Measurements from ENCODE around the gene ATP8B1. TPM values are rescaled to one million over a fixed set of nuclear protein-coding genes. Genes with fewer than 3 reads are reported as not detected.

The ATP8B1 gene
- total RNA-seq, 1 donor from 2014 or later, result 38.7 TPM

DNA sequence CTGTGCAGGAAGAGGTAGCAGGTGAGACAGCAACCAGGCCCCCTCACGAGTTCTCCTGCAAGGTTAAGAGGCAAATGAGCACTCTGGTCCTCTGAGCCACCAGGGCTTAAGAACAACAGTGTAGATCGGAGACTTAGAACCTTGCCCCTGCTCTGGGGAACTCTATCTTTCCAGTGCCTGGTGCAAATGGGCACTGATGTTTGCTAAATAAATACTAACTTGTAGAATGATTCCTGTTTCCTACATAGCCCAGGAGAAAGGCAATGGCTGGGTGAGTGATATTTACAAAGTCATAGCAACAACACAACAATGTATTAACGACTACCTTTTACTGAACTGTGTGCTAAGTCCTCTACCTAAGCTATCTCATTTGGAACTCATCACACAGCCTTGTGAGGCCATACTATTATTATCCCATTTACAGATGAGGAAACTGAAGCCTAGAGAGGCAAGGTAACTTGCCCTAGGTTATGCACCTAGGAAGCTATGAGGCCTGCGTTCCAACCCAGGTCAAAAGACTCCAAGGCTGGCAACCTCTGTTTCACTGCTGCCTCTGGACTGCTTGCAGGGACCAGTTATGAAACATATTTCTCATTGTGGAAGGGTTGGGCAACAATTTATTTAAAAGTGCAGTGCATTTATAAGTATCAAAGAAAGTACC, 4.3 kb downstream of the ATP8B1 start:
- Mint-ChIP-seq H3K27me3 (ENCODE audit: unreplicated experiment) (no peaks in the 10 kb centered on the region), H3K9me3 (ENCODE audit: unreplicated experiment) (peaks cover 3% of the 10 kb centered on the region), H3K36me3 (ENCODE audit: unreplicated experiment) (peaks cover 2% of the 10 kb centered on the region), H3K4me3 (ENCODE audit: unreplicated experiment) (no peak overlapping the region), H3K27ac (ENCODE audit: unreplicated experiment) (peak overlapping the region; percentile 54), H3K4me1 (ENCODE audit: unreplicated experiment) (peaks cover 52% of the 10 kb centered on the region)
- TF ChIP-seq, protein P1, sequence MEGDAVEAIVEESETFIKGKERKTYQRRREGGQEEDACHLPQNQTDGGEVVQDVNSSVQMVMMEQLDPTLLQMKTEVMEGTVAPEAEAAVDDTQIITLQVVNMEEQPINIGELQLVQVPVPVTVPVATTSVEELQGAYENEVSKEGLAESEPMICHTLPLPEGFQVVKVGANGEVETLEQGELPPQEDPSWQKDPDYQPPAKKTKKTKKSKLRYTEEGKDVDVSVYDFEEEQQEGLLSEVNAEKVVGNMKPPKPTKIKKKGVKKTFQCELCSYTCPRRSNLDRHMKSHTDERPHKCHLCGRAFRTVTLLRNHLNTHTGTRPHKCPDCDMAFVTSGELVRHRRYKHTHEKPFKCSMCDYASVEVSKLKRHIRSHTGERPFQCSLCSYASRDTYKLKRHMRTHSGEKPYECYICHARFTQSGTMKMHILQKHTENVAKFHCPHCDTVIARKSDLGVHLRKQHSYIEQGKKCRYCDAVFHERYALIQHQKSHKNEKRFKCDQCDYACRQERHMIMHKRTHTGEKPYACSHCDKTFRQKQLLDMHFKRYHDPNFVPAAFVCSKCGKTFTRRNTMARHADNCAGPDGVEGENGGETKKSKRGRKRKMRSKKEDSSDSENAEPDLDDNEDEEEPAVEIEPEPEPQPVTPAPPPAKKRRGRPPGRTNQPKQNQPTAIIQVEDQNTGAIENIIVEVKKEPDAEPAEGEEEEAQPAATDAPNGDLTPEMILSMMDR (IDR thresholded peaks at IDR 0.05), result no peak
- DNase-seq (ENCODE audit: extremely low spot score, unreplicated experiment), result no peak

DNA sequence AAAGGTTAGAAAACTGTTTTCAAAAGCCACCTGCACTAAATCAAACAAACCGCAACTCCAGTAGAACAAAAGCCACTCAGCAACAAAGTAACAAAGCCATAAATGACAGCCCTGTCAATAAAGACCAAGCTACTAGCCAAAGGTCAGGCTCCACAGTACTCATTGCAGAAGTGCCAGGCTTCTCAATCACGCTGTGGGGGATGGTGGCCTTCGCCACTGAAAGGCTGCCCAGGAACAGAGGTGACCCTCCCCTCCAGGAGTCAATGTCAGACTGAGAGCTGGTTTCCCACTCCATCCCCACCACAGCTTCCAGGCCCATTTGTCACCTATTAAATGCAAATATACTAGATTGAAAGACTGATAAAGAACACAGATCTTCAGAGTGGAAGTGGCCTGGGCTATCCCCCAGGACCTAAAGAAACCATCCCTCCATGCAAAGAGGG, 5.9 kb downstream of the ATP8B1 start:
- Mint-ChIP-seq H3K36me3 (ENCODE audit: unreplicated experiment) (peaks cover 2% of the 10 kb centered on the region), H3K27me3 (ENCODE audit: unreplicated experiment) (no peaks in the 10 kb centered on the region), H3K4me3 (ENCODE audit: unreplicated experiment) (no peak overlapping the region), H3K4me1 (ENCODE audit: unreplicated experiment) (peaks cover 68% of the 10 kb centered on the region), H3K27ac (ENCODE audit: unreplicated experiment) (peak overlapping the region; percentile 66), H3K9me3 (ENCODE audit: unreplicated experiment) (peaks cover 3% of the 10 kb centered on the region)
- no peak for DNase-seq (ENCODE audit: extremely low spot score, unreplicated experiment)
- TF ChIP-seq, protein P1 (IDR thresholded peaks at IDR 0.05), result no peak

DNA sequence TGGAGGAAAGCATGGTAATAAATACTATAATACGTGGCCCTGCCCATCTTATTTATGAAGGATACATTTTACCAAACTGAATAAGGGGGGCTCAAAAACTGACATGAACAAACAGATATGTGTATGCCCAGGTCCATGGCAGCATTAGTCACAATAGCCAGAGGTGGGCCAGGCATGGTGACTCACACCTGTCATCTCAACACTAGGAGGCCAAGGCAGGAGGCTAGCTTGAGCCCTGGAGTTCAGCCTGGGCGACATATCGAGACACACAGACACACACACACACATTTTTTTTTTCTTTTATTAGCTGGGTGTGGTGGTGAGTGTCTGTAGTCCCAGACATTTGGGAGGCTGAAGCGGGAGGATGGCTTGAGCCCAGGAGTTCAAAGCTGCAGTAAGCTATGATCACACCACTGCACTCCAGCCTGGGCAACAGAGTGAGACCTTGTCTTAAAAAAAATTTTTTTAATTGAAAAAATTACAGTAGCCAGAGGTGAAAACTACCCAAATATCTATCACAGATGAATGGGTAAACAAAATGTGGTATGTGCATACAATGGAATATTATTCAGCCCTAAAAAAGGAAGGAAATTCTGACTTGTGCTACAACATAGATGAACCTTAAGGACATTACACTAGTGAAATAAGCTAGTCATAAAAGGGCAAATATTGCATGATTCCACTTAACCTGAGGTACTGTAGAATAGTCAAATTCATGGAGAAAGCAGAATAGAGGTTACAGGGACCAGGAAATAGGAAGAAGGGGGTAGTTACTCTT, 8.0 kb downstream of the ATP8B1 start:
- Mint-ChIP-seq H3K4me3 (ENCODE audit: unreplicated experiment) (no peak overlapping the region), H3K27ac (ENCODE audit: unreplicated experiment) (no peak overlapping the region), H3K9me3 (ENCODE audit: unreplicated experiment) (peaks cover 3% of the 10 kb centered on the region), H3K36me3 (ENCODE audit: unreplicated experiment) (peaks cover 2% of the 10 kb centered on the region), H3K4me1 (ENCODE audit: unreplicated experiment) (peaks cover 69% of the 10 kb centered on the region), H3K27me3 (ENCODE audit: unreplicated experiment) (no peaks in the 10 kb centered on the region)
- DNase-seq (ENCODE audit: extremely low spot score, unreplicated experiment), result no peak
- TF ChIP-seq, protein P1 (IDR thresholded peaks at IDR 0.05), result no peak

DNA sequence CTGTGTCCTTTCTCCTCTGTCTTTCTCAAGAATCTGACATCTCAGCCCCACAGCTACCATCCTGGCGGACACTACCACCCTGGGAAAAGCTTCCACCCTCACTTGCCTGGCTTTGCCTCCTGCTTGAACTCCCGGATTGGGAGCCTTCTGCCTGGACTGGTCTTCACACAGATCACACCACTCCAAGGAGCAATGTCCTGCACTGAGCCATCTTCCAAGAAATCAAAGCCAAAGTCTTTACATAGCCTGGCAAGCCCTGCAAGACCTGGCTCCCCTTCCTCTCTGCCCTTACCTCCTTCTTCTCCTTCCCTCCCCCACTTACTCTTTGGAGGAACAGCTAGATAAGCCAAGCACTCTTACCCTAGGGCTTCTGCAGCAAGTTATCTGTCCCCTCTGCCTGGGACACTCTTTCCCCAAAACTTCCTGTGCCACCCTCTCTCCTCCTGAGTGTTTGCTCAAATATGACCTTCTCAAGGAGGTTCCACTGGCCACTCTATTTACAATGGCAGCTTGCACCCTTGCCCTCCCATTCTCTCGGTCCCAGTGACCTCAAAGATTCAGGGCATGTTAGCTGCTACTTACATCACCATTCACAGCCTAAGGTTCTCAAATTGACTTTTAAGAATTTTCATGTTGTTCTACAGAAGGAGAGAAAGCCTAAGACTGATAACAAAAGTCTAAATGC, 9.7 kb downstream of the ATP8B1 start:
- no peak for DNase-seq (ENCODE audit: extremely low spot score, unreplicated experiment)
- Mint-ChIP-seq H3K4me3 (ENCODE audit: unreplicated experiment) (peak overlapping the region; percentile 61), H3K27ac (ENCODE audit: unreplicated experiment) (peak overlapping the region; percentile 93), H3K27me3 (ENCODE audit: unreplicated experiment) (no peaks in the 10 kb centered on the region), H3K4me1 (ENCODE audit: unreplicated experiment) (peaks cover 72% of the 10 kb centered on the region), H3K9me3 (ENCODE audit: unreplicated experiment) (peaks cover 3% of the 10 kb centered on the region), H3K36me3 (ENCODE audit: unreplicated experiment) (peaks cover 2% of the 10 kb centered on the region)
- TF ChIP-seq, protein P1 (IDR thresholded peaks at IDR 0.05), result no peak

All from osteocyte (in vitro differentiated cells).